Stimulated activated CD8-positive, alpha-beta memory T cell treated with anti-CD3 and anti-CD28 coated beads, Interleukin-7, amount 100 ng/mL, for 4 hours (primary cell): ENCODE data around the gene NTMT1.
"Not testable (repeated sequence)": the region's sequence is repeated elsewhere in the genome, so short reads cannot be mapped to it uniquely, and the experiment has no call there.

ENCODE experiments used
- DNase-seq, 2 donors: peaks; one replicate each; pipeline ENCODE4 v3.0.0-alpha.2; 2020; ENCODE audit warnings: low read depth in 2 of 2

Gene NTMT1

GRCh38 chr9:129626079-129626624 is at the start of gene NTMT1:
Gene NTMT1, plus strand, starts transcription at chr9:129626163. Its CDS starts 6,541 bp downstream, at chr9:129632704.
- DNase-seq, result peak; percentile 83

GRCh38 chr9:129576546-129577543 is 49.1 kb upstream of the NTMT1 start:
- no peak for DNase-seq

- no peak for DNase-seq
Measured at GRCh38 chr9:129579294-129579693, 46.7 kb upstream of the NTMT1 start.

DNA sequence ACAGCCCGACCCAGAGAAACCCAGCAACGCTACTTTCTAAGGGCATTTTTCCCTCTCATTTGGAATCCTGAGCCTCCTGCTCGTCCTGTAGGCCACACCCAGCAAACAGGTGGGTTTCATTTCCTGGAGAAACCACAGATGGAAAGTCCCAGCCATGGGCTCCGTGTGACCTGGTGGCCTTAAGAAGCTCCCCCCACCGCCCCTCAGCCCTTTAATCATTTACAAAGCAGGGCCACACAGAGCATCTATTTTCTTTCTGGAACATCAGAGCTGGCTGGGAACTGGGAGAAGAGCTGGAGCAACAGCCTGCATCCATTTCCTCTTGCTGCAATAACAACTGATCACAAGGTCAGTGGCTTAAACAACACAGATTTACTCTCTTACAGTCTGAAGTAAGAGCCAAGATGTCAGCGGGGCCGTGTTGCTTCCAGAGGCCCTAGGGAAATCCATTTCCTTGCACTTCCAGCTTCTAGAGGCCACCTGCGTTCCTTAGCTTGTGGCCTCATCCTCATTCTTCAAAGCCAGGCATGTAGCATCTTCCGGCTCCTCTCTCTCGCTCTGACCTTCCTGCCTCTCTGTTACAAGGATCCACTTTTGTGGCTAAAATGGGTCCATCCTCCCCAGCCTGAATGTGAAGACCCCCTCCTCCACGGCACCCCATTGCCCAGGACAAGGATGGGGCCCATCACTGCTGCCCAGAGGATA is 45.6 kb upstream of the NTMT1 start:
- DNase-seq, result peak in 1 of 2 donors; percentile 38

GRCh38 chr9:129581505-129582189 is 44.3 kb upstream of the NTMT1 start:
- no peak for DNase-seq

DNA sequence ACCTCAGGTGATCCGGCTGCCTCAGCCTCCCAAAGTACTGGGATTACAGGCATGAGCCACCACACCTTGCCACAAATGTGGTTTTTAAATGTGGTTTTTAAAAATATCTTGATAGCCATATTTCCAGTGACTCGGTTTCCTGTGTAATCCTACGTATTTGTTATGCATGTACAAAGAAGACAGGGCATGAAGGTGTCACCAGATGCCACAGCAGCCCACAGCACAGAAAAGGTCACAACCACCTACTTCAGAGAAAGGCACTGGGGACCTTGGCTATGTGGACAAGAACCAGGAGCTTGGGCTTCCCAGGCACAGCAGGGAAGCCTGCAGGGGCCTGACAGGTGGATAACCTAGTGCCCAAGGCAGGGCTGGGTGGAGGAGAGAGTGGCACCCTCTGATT is 43.1 kb upstream of the NTMT1 start:
- DNase-seq, result no peak

DNA sequence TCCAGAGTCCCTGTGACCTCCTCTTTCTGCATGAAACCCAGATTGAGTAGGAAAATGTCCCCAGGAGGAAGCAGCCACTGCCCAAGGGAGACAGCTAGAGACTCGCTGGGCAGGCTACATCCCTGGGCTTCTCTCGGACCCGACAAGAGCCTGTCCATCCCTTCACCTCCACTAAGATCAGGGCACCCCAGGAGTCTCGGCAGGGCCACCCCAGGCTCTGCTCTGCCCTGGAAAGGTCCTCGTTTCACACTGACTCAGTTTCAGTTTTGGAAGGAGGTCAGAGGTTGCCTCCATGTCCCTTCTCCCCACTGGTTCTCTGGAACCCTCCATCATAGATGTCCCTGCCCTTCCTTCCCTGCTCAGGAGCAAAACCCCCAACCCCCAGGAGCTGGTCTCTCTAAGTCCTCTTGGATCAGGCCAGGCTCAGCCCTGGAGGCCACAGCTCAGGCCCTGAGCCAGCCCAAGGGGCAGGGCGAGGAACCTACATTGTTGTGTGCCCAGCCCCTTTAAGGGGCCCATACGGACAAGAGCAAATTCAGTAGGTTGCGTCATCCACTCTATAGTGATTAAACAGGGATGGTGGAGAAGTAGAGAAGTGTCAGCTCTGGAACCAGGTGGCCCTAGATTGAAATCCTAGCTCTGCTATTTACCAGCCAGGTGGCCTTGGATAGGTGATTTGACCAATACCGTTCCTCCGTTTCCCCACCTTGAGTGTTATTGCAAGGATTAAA is 42.5 kb upstream of the NTMT1 start:
- no peak for DNase-seq

DNA sequence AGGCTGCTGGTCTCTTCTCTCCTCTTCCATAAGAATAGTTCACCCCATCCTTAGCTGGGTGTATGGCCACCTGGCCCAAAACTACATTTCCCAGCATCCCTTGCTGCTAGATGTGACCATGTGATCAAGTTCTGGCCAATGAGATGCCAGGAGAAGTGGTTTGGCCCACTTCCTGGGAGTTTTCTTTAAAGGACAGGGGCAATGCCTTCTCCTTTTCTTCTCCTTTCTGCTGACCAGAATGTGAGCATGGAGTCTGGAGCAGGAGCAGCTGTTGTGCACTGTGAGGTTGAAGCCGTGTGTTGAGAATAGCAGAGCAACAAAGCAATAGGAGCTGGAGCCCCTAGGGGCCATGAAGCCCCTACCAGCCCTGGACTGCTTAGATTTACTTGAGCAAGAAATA is 41.8 kb upstream of the NTMT1 start:
- peak in 1 of 2 donors; percentile 32 for DNase-seq

- DNase-seq, result no peak
Measured at GRCh38 chr9:129585352-129585751, 40.6 kb upstream of the NTMT1 start.

DNA sequence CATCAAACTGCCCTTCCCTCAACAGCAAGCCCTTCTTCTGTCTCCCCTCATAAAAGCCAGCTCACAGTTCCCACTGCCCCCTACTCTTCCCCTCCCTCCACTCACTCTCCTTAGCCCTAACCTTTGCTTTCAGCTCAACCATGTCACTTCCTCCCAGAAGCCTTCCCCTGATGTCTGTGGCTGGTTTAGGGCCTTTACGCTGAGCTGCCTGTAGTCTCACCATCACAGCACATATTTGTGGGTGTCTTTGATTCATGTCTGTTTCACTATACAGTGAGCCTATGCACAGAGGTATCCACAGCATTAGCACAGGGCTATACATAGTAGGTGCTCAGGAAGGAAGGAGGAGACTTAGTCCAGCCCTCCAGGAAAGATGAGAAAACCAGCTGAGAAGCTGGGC is 39.7 kb upstream of the NTMT1 start:
- no peak for DNase-seq

- no peak for DNase-seq
Measured at GRCh38 chr9:129586685-129587084, 39.3 kb upstream of the NTMT1 start.

DNA sequence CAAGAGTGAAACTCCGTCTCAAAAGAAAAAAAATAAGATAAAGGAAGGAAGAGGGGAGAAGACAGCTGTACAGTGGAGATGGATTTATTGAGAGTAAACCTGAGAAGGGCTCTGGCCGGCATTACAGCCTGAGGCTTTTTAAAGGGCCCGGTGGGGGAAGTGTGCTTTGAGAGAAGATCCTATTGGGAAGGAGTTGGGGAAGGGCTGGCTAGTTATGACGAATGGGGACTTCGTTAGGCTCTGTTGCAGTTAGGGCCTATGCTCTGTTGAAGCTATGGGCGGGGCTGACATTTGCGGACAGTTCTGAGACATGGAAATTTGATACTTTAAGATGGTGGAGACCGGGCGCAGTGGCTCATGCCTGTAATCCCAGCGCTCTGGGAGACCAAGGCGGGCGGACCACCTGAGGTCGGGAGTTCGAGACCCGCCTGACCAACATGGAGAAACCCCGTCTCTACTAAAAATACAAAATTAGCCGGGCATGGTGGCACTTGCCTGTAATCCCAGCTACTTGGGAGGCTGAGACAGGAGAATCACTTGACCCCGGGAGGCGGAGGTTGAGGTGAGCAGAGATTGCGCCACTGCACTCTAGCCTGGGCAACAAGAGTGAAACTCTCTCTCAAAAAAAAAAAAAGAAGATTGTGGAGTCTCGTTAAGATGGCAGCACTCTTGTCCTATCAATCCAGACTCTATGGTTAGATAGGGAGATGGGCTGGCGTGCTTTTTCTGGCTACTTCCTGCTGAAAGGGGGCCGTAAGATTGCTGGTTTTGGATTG is 38.3 kb upstream of the NTMT1 start:
- no peak for DNase-seq

GRCh38 chr9:129590466-129590865 is 35.5 kb upstream of the NTMT1 start:
- DNase-seq, result no peak

DNA sequence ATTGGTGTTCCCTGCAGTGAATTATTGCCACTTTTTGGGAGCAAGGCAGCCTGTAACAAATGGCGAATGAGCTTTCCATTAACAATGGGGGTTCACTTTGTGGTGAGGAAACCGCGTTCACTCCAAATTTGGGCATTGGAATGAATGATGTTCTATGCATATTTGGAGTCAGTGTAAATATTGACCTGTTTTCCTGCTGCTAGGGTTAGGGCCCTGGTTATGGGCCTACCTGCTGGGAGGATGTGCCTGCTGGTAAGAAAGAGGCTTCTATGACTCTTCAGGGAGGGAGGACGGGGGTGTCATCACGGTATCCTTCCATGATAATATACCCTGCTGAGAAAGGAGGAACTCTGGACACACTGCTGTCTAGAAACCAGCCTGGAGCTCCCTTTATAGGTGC is 34.0 kb upstream of the NTMT1 start:
- no peak for DNase-seq

DNA sequence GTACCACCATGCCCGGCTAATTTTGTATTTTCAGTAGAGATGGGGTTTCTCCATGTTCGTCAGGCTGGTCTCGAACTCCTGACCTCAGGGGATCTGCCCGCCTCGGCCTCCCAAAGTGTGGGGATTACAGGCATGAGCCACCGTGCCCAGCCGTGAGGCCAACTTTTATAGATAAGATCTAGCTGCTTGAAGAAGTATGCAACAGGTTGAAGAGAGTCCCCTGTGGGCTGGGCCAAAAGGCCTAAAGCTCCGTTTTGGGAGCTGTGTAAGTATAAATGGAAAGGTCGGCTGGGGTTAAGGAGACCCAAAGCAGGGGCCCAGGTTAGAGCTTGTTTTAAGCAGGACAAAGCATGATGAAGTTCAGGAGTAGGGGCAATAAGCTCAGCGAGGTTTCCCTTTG is 33.2 kb upstream of the NTMT1 start:
- DNase-seq, result not testable (repeated sequence)

GRCh38 chr9:129594632-129595031 is 31.3 kb upstream of the NTMT1 start:
- DNase-seq, result no peak

DNA sequence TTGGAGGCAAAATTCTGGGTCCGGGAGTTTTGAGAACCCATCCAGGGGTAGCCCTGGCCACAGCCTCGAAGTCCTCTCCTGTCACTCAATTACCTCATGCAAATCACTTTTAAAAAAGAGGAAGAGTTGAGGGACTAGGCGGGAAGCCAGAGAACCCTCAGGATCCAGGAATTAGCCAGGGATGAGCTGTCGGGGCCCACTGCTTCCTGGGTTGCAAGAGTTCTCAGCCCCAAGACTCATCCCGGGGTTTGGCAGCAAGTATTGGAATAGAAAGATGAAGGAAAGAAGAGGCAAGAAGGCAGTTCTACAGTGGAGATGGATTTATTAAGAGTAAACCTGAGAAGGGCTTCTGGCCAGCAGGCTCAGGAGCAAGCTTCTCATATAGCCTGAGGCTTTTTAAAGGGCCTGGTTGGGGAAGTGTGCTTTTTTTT is 30.6 kb upstream of the NTMT1 start:
- no peak for DNase-seq

GRCh38 chr9:129595903-129596540 is 29.9 kb upstream of the NTMT1 start:
- no peak for DNase-seq

DNA sequence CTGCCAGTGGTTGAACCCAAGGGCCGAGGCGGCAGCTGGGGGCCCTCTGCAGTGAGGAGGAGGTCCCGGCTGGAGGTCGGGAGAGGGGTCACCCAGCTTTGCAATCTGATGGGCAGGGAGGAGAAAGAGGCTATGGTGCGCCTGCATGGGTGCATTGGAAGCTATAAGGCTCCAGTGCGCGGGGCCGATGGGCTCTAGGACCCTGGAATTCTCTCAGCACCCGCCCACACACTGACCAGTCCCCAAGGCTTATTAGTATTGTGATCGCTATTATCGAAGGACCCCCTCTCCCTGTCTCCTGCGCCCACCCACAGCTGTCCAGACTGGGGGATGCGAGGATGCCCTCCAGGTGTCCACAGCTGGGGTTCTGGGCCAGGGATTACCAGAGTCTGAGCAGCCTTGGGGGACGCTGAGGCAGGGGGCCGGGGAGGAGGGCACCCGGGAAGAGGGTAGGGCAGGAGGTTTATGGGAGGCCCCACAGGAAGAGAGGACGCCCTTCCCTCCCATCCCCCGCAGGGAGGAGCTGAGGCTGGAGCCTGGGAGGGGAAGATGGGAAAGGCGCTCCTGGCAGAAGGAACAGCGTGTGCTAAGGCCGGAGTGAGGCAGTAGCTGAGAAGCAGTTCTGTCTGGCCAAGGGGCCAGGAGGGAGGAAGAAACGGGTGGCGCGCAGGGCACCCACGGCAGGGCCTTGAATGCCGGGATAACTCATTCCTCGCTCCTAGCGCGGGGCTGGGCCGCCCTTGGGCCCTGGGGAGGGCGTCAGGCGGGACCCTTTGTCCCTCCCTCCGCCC is 29.2 kb upstream of the NTMT1 start:
- DNase-seq, result no peak
